ENCODE data around the gene ASIC4.

Gene ASIC4

DNA sequence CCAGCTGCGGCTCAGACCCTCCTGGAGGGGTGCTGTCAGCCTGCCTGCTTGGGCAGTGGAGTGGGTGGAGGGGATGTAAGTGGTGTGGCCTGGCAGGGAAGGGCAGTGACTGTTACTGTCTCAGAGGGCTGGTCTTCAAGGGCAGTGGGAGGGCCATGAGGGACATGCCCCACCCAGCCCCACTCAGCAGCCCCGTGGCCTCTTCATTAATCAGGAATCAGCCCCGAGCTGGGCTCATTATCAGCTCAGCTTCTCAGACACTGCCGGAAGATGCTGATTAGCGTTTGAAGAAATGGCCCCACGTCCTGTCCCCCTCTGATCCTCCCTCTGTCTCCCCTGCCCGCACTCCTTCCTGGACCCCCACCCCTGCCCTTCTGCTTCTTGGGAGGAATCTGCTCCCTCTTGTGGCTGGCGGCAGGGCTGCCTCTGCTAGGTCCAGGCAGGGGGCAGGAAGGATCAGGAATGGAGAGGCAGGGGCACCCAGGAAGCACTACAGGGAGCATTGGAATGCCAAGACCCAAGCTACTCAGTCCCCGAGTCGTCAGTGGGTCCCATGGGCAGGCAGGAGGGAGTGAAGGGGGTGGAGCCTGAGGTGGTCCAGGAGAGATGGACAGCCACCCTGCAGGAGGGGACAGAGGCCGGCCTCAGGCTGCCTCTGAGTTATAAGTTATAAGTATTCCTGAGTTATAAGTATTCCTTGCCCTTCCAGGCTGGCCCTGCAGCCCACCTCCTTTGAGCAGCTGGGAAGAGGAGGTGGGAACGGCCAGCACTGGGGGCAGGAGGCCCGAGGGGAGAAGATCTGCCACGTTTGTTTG, 7.0 kb downstream of the ASIC4 start:
- DNase-seq (ENCODE audit: extremely low read depth, low read depth) = no peak
- H3K4me3 ChIP-seq (replicated peaks; ENCODE audit: low read depth, low read length) = no peak overlapping the region
- TF ChIP-seq, protein P1, sequence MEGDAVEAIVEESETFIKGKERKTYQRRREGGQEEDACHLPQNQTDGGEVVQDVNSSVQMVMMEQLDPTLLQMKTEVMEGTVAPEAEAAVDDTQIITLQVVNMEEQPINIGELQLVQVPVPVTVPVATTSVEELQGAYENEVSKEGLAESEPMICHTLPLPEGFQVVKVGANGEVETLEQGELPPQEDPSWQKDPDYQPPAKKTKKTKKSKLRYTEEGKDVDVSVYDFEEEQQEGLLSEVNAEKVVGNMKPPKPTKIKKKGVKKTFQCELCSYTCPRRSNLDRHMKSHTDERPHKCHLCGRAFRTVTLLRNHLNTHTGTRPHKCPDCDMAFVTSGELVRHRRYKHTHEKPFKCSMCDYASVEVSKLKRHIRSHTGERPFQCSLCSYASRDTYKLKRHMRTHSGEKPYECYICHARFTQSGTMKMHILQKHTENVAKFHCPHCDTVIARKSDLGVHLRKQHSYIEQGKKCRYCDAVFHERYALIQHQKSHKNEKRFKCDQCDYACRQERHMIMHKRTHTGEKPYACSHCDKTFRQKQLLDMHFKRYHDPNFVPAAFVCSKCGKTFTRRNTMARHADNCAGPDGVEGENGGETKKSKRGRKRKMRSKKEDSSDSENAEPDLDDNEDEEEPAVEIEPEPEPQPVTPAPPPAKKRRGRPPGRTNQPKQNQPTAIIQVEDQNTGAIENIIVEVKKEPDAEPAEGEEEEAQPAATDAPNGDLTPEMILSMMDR (IDR thresholded peaks at IDR 0.05; ENCODE audit: low read depth, low read length, missing control alignments) = peak; percentile 69

DNA sequence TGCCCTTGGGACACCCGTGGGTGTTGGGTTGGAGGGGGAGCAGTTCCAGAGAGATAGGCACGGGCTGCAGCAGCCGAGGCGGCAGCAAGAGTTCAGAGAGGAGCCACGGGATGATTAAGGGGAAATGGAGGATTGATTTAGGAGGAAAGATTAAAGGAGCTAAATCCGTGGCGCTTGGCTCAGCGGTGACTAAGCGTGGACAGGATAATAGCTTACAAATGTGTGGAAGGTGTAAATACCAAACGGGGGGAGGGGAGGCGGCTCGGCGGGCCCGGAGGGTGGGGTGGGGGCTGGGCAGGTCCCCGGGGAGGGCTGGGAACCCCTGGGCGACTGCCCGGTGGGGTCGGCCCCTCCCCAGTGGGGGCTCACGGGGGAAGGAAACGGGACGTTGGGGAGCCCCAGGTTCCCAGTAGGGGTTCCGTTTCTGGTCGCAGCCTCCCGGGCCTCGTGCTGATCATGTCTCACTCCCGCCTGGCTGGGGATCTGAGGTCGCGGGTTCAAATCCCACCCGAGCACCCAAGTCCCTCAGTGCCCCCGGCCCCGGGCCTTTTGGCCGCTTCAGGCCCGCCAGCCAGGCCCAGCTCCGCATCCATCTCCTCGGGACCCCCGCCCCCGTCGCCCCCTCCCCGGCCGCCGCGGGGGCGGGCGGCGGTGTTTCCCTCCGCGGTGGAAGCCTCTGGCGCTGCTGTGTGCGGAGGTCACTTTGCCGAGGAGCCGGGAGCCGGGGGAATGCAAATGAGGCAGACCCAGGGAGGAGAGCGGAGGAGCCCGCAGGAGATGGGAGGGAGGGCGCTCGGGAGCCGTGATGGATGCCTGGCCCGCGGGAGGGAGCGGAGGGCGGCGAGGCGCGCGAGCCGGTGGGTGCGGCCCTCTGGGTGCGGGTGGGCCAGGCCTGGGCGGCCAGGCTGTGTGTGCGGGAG, 8.1 kb downstream of the ASIC4 start:
- H3K4me3 ChIP-seq (replicated peaks; ENCODE audit: low read depth, low read length) = 0 out of 2 replicates have a peak overlapping the region, but pooled peaks have one; percentile 13
- DNase-seq (ENCODE audit: extremely low read depth, low read depth) = peak; percentile 73
- TF ChIP-seq, protein P1 (IDR thresholded peaks at IDR 0.05; ENCODE audit: low read depth, low read length, missing control alignments) = no peak

DNA sequence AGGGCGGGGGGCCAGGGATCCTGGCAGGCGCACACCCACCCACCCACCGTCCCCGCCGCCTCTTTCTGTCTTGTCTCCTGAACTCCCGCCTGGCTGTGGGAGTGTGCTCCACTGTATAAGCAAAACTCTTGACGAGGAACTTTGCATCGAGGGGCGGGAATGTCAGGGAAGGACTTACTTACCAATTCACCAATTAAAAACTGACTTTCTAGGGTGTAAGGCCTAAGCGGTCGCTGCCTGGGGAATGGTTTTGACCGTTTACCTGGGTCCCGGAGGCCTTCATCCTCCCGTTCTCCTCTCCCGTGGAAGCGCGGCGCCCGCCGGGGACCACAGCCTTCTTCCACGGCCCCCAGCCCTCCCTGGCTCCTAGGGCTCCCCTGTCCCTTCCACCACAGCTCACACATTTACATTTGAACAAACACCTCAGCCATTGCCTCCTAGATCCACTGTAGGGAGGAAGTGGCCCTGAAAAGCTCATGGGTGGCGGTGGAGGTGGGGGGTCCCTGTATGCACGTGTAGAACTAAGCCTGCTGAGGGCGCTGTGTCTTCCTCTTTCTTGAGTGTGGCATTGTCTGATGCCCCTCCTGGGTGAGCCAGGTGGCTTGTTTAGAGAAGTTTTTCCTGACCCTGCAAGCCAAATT, 8.9 kb downstream of the ASIC4 start:
- DNase-seq (ENCODE audit: extremely low read depth, low read depth) = no peak
- H3K4me3 ChIP-seq (replicated peaks; ENCODE audit: low read depth, low read length) = no peak overlapping the region
- TF ChIP-seq, protein P1 (IDR thresholded peaks at IDR 0.05; ENCODE audit: low read depth, low read length, missing control alignments) = peak; percentile 2

DNA sequence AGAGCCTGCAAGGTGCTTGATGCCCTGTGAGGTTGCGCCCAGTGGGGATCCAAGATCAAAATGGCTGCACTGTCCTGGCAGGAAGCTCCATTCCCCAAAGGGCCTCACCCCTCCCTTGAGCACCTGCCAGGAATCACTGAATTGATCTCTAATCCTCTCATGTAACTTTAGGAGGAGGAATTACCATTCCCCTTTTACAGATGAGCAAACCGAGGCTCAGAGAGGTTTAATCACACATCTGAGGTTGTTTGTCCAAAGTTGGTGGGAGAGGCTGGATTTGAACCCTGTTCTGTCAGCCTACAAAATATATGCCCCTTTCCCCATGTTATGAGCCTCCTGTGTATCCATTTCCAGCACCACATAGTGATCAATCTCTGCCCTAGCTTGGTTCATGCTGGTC, 10.5 kb downstream of the ASIC4 start:
- no peak for DNase-seq (ENCODE audit: extremely low read depth, low read depth)
- TF ChIP-seq, protein P1 (IDR thresholded peaks at IDR 0.05; ENCODE audit: low read depth, low read length, missing control alignments) = no peak
- no peak overlapping the region for H3K4me3 ChIP-seq (replicated peaks; ENCODE audit: low read depth, low read length)

DNA sequence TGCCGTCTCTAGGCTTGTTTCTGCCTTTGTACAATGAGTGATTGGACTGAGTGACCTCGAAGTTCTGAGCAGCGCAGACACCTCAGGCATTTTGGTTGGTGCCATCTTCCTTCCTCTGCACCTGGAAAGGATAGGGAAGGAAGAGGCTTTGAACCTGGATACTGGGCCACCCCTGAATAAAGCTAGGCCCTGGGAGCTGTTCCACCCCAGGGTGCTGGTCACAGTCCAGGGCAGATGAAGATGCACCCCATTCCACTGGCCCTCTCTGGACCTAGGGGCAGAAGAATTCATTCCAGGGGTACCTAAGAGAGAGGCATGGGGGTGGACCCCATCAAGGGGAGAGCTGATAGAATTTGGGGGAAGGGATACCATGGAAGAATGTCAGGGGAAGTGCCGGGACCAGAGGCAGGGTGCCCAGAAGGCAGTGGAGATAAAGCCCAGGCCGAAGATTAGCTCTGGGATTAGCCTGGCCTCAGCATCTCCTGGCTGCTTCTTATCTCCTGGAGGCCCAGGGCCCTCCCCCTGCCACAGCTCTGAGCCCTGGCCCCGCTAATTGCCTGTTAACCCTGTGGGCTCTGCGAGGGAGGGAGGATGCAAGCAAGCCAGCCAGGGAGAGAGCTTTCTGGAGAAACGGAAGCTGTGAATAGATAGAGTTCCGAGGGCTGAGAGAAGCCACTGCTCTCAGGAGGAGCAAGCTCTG, 11.4 kb downstream of the ASIC4 start:
- TF ChIP-seq, protein P1 (IDR thresholded peaks at IDR 0.05; ENCODE audit: low read depth, low read length, missing control alignments) = no peak
- no peak overlapping the region for H3K4me3 ChIP-seq (replicated peaks; ENCODE audit: low read depth, low read length)
- no peak for DNase-seq (ENCODE audit: extremely low read depth, low read depth)

Data from HFF-Myc (cell line).